GM19193 (cell line): ENCODE results near the gene FMOD.

Experiments
- POLR2A ChIP-seq: IDR thresholded peaks from 4 replicates; pipeline ENCODE4 v1.6.1; 2011; ENCODE audit not compliant: insufficient read depth, insufficient read length; ENCODE audit errors: extremely low read depth

Gene FMOD

GRCh38 chr1:203366476-203366875 is 15.6 kb upstream of the FMOD start:
- no peak for TF ChIP-seq POLR2A

DNA sequence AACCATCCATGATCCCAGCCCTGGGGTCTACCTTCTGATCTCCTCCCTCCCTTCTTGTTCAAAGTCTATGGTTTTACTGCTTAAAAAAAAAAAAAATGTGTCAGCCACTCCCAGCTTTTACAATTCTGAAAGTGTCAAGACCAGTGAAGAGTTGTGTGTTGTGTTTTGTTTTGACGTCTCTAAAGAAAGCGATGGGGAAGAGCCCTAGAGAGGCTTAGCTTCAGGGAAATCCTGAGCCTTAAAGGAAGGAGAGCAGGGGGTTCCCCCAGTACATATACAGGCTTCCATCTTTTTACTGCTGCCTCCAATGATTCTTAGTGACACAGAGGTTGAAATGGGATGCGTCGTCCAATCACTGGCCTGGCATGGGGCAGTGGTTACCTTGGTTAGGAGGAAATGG is 13.9 kb upstream of the FMOD start:
- no peak for TF ChIP-seq POLR2A

DNA sequence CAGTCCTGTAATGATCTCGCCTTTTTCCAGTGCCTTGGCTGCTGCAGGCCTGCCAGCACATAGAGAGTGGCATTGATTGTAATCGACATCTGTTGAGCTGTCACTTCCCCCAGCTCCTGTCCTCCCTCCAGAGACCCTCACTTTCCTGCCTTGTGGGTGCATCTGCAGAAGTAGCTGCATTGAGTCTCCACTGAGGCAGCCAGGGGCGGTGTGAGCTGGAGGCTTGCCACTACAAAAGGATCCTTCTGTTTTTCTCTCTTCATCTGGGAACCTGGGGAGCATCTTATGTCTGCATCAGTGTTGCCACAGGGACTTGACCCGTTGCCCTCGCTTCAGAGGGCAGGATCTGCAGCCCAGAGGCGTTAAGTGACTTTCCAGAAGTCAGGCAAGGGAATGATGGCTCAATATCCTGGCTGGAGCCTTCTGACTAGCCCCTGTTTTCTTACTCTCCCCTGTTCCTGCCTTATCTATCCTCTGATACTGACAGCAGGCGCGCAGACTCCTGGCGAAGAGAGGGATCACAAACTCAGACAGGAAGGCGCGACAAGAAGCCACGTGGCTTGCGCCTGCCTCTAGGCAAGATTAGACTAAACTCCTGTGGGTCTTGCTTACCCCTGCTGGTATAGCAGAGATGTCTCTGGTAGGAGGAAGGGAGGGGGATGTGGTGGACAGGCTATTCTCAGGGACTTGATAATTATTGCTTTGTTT is 13.3 kb upstream of the FMOD start:
- no peak for TF ChIP-seq POLR2A

DNA sequence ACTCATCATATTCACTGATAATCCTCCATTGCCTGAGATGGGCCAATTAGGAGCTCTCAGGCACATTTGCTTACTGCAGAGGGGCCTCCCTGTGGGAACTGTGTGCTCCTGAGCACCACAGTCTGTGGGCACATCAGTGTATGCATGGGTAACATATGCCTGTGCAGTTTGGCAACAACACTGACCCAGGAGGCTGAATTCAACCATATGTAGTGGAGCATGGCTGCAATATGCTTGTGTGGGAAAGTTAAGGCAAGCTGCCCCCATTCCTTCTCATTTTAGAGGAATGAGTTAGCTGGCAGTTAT is 11.8 kb upstream of the FMOD start:
- no peak for TF ChIP-seq POLR2A

DNA sequence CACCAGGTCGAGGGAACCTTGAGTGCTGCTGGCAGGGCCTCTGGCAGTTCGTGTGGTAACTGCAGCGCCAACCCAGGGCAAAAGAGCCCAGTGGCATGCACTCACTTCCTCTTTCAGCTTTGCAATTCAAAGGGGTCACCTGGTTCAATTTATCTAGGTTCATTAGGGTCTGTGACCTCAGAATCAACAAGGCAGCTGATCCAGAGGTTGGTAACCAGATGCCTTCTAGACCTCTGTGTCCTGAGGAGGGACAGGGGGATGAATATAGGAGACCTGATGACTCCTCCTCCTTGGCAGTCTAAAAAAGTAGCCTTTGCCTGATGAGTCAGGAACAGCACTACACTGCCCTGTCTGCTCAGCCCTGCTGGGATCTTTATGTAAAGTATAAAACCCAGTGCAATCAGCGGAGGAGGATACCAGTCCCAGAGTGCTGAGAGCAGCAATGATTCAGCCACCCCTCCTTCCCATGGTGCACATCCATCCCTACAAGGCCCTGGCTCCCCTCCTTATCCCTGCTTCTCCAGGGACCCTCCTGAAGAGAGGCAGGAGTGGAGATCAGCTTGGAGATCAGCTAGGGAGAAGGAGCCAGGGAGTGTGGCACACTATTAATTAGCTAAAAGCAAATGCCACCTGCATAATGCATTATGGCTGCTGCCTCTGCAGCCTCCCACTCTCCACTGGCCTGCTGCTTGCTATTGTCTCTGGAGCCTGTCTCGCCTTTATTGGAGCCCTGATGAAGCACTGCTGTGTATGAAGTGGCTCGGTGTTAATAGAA is 11.2 kb upstream of the FMOD start:
- TF ChIP-seq POLR2A, result no peak

DNA sequence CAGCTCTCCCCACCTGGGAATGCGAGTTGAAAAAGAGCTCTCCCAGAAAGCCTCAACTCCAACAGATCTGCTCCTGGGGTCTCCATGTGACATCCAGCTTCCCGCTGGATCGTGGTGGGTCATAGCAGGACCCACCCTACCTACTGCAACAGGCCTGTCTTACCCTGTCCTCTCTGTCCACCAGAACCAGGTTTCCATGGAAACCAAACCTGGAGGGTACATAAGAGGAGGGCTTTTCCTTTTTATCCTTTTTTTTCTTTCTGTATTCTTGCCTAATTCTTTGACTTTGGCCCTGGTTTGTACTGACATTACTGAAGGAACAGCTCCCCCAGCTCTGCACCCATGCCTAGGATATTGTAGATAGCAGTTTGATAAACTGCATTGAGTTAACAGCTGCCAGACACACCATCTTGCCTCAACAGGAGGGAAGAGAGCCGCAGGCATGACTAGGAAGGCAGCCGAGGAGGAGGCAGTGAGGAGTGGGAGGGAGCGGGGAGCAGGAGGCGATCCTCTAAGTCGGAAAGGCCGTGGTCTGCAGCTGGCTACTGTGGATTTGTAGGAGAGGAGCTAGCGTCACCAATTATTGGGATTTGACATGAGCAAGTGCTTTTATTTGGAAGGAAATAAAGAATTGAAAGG is 9.7 kb upstream of the FMOD start:
- no peak for TF ChIP-seq POLR2A

GRCh38 chr1:203359010-203359571 is 8.2 kb upstream of the FMOD start:
- no peak for TF ChIP-seq POLR2A

- TF ChIP-seq POLR2A, result no peak
Observed at GRCh38 chr1:203354246-203354645, 3.3 kb upstream of the FMOD start.

DNA sequence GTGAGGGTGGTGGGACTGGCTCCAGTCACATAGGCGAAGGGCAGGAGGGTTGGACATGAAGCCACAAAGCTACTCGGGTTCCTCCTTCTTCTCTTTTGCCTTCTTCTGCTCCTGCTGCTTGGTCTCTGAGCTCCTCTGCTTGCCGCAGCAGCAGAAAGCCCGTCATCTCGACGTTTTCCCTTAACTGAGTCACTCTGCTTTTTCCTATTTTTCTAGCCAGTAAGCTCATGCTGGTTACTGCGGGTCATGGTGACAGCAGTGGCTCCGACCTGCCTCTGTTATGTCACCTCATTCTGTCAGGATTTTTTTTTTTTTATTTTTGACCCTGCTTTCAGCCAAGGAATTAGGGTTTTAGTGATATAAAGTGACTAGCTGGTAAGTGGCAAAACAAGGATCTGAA is 2.6 kb upstream of the FMOD start:
- TF ChIP-seq POLR2A, result no peak

DNA sequence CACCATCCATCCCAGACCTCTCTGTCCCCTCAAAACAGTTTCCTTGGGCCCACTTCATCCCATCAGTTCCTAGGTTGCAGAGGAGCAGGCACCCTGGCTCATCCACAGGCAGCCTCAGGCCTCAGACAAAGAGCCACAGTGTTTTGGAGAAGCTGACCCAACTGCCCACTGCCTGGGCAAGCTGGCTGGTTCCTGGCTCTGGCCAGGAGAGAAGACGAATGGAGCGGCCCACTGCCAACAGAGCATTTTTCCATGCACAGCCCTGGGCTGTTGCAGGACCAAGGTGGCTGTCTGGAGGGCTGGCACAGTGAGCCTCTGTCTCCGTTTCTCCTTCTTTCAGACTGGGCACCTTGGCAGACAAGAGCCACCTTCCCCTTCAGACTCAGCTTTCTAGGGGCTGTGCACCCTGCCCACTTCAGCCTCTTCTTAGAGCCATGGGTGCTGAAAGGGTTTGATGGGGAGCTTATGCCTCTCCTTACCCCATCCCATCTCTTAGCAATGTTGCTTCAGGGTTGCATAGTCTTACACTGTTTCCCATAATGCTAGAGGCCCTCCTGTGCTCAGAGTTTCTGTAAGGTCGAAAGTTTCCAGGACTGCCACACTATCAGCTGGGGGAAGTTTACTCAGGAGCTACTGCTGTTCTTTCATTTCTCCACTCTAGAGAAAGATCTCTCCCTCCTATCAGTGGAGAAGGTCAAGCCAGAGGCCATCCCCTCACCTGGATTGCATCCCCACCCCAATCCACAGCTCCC is 973 bp downstream of the FMOD start:
- no peak for TF ChIP-seq POLR2A

GRCh38 chr1:203349166-203349565 is 1.8 kb downstream of the FMOD start:
- no peak for TF ChIP-seq POLR2A

DNA sequence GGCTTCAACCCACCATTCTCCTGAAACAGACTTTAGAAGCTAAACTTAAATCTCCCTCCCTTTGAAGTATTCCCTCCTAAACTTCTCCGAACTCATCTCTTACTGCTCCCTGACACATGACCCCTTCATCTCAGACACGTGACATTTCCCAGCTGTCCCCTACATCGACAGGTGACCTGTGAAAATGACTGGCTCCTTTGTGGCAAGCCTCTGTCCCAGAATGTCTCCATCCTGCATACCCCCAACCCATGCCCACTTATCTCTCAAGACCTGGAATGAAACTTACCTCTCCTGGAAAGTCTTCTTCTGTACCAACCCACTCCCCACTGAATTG is 4.2 kb downstream of the FMOD start:
- no peak for TF ChIP-seq POLR2A

DNA sequence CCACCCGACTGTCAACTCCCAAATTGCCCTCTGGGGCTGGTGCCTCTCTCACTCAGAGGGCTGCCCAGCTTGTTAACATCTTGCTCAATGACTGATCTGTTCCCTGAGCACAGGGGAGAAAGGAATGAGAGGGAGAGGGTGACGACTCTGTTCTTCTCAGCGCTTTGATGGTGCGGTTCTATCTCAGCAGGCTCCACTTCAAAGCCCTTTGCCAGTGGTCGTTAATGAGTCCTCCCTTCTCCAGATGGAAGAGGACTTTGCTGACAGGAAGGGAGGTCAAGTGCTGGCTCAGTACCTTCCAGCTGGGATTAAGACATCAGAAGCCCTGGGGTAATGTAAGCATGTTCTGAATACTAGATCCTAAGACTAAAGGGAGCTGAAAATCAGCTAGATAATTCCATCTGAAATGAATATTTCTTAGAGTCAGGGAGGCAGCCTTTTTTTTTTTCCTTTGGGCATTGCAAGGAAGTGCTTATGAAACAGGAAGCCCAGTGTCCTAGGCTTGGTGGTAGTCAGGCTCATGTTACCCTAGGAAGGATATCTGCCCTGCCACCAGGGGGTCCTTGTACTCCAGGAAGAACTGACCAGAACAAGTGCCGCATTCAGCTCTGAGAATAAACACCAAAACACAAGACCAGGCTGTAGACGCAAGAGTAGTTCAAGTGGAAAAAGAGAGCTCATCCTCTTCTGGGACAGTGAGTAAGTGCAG is 4.7 kb downstream of the FMOD start:
- no peak for TF ChIP-seq POLR2A

DNA sequence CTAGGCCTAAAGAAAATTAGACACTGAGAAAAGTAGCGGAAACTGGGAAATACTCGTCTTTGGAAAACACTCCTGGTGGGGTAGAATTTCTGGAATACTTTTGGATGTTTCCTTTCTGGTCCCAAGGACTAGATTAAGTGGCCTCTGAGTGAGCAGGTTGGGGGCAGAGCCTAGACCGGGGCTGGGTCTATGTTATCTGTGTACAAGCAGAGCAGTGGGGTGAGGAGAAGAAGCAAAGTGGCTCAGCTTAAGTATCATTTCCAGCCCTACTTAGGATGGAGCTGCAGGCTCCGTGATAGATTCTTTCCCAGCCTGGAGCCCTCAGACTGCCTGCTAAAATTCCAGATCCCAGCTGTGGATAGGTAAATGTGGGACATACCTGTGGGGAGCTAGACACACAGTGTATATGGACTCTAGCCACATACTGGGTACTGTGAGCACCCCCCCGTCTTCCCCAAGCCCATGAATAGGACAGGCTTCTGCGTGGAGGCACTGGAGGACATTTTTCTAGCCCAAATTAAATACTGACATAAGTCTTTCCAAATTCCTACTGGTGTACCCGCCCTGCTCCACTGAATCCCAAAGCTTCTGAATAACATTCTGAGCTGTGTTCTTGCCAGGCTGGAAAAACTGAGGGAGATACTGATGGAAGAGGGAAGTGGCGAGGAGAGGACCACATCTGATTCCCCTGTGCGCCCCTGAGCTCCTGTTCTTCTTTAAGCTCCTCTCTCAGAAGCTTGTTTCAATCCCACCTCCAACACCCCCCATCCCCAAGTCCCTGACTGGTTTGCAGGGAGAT is 6.8 kb downstream of the FMOD start:
- no peak for TF ChIP-seq POLR2A

DNA sequence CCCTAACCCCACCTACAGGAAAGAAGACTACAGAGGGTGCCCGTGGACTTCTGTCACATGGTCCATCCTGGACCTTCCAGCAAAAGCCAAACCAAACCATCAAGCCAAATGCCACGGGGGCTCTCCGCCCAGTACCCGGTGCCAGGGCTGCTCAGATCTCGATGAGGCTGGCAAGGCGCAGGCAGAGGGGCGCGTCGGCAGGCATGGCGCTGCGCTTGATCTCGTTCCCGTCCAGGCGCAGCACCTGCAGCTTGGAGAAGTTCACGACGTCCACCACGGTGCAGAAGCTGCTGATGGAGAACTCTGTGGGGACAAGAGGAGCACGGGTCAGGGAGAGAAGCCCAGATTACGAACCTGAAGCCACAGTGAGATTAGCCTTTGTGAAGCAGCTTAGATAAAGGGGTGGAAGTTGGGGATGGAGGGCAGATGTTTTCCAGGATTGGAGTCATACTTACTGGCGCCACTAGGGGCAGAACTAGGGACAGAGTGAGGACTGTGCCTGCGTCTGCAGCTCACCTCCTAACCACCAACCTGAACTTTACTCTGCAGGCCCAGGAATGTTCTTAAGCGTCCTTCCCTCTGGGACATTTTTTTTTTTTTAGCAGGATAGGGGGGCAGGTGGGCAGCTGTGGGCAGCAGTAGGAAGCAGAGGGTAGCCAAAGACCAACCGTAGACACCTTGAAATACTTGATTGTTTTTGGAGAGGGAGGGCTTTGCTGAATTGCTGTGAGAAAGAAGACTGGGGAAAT is 8.6 kb downstream of the FMOD start:
- TF ChIP-seq POLR2A, result no peak
